Glomerular visceral epithelial cell (primary cell): ENCODE results near the gene HOXA10.
A peak's percentile ranks its signal among the peaks of the same experiment; 100 is the strongest.

Experiments
- DNase-seq: peaks from one replicate; pipeline ENCODE4 v3.0.0-alpha.2; 2016; ENCODE audit errors: extremely low spot score

HOXA10 gene

DNA sequence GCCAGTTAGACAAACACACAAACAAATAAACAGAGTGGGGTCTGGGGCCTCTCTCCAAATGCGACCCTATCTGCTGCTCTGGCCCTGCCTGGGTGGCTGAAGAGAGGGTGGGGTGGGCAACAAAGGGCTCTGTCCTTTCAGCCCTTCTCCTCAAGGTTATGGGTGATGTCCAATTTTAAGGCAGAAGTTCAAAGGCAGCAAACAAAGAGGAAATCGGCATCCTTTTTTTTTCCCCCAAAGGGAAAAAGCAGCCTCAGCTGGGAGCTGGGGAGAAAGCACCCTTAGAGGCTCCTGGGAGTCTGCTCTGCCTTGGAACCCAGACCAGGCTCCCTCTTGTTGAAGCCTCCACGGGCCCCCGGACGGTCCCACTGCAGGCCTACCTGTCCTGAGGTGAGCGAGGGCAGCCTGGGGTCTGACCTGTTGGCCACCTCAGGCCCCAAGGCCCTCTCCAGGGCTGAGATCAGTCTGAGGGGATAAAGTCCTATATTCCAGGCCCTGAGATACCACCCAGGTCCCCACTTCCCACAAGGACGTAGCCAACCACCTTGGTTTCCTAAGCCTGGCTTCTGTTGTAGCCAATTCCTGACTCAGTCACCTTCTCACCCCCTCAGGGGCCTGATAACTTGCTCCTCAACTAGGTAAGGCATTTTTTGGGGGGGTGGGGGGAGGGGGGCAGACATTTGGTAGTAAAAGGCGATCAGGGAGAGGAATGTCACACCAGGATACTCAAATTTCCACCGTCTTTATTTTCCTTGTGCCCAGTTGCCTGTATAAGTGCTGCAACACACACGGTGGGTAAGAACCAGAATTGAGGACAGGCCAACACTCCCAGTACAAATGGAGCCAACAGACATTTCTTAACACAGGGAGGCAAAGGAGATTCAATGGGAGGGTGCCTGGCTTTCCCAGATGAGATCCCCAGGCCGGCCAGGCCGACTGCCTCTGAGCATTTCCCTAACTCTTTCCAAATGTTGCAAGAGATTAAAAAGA is 6.6 kb upstream of the HOXA10 start:
- no peak for DNase-seq

DNA sequence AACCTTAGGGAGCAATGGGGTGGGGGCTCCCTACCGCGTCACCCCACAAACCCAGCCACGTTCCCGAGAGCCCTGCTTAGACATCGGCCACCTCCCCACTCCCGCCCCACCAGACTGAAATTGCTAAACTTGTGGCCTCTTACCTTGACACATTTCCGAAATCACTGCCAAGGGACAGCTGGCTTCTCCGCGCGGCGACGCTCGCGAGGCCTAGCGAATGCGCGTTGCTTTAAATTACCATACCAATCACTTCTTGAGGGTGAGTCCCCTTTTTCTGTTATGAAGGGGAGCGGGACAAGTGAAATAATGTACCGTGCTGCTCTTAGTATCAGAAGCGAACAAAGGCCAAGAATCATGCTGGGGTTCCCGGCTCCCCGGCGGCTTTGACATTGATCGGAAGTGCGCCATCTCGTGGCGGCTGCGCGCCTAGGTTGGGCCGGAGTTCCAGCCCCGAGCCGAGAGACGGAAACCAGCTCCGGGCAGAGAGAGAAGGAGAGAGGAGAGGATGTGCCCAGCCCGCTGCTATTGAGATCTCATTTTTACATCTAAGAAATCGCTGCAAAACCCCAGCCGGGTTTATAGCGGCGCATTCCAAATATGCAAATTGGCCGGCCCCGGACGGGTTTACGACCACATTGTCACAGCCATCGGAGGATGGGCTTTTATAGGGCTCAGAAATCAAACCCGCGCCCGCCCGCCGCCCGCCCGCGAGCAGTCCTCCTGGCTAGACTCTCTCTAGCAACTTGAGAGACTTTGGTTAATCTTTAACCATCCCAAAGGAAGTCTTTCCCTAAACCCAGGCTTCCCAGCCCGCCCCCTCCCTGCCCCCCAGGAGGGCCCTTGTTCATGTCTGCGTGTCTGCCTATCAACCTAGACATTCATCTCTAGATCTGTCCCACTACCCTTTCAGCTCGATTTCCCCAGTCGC is 5.6 kb upstream of the HOXA10 start:
- peak; percentile 92 for DNase-seq

DNA sequence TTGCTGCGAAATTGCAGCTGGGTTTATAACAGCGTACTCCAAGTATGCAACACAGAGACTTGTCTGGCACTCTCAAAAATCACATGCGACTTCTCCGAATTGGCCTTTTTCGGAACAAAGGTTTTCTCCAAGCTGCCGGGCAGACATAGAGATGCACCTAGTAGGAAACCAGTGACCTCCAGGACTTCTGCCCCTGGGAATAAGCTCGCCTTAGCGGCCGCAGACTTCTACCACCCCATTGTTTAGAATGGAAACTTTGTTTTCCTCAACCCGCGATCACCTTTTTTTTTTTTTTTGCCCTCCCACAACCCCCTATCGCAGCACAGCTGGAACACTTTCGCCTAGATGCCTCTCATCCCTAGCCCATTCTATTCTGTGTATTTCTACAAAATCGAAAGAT is 4.9 kb upstream of the HOXA10 start:
- no peak for DNase-seq

DNA sequence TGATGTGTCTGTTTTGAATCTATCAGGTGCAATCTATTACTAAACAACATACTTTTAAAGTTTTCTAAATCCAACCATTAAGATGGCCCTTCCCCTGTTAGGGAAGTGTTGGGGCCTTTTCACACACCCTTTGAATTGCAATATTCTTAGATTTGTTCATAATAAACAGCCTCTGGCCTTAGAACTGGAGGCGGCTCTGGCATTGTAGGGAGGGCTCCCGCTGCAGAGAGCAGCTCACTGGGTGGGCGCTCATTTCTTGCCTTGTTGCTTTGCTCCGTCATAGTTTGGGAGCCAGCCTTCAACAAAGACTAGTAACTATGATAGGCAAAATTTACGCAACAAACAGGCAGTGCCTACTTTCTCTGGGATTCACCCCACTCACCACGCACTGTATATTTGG is 4.2 kb upstream of the HOXA10 start:
- peak; percentile 50 for DNase-seq

DNA sequence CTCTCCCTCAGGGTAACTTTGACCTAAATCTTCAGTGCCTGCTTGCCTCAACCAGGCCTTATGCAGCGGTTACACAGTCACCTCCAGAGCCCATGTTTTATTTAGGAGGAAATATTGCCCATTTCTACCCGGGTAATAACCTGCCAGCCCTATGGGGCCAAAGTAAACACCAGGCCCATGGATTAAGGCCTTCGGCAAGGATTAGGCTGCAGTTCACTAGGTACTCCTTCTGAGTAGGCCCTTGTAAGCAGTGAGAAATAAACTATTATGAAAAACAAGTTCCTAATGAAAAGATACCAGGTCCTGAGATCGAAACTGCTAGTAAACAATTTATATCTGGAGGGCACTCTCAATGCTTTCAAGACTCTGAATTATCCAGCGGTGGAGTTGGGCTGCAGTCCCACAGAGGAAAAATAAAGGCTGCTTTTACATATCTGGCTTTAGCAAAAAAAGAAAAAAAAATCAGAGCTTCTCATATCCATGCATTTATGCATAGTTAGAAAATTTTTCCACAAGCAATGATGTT is 3.7 kb upstream of the HOXA10 start:
- DNase-seq: no peak

DNA sequence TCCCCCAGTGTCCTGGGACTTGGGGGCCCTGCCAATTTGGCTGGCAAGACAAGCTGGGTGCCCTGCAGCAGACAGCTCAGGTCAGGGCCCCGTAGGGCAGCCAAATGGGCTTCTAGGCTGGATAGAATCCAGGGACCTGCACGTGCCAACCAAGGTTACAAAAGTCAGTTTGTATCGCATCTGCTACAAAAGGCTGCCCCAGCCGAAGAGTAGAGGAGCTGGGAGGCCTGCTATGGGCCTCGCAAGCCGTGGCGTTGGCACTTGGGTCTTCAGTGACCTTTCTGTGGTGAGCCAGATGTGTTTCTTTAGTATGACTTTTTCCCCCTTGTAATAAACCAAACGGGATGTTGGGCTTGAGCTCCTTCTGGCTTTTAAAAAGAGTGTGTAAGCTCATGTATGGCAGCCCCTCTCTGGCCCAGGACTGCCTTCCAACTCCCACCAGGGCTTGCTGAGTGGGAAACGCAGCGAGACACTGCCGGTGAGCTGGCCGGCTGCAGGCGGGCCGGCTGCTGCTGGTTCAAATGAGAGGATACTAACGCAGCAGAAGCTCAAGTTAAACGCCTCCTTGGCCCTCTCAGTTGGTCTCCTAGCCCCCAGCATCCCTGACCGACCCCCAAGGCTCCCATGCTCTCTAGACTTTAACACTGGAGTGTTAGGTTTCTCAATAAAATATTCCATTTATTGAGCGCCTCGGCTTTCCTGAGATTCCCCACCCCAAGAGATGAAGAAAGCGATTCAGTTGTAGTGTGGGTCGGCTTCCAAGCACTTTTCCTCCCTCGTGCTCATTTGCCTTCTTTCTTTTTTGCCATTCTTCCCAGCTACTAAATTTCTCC is 3.1 kb upstream of the HOXA10 start:
- DNase-seq: peak; percentile 35

DNA sequence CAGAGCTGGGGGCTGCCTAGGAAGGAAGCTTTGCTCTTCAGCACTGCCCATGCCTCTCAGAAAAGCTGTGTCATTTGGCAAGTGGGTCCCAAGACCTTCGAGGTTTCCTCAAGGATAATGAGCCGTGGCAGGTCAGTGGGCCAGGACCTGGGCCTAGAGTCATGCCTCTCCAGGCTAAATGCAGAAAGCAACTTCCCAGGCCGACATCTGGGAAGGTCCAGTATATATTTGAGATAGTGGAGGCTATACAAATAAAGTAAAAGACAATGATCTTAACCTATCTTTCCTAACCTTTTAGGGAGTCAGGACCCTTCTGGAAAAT is 2.4 kb upstream of the HOXA10 start:
- DNase-seq: no peak

DNA sequence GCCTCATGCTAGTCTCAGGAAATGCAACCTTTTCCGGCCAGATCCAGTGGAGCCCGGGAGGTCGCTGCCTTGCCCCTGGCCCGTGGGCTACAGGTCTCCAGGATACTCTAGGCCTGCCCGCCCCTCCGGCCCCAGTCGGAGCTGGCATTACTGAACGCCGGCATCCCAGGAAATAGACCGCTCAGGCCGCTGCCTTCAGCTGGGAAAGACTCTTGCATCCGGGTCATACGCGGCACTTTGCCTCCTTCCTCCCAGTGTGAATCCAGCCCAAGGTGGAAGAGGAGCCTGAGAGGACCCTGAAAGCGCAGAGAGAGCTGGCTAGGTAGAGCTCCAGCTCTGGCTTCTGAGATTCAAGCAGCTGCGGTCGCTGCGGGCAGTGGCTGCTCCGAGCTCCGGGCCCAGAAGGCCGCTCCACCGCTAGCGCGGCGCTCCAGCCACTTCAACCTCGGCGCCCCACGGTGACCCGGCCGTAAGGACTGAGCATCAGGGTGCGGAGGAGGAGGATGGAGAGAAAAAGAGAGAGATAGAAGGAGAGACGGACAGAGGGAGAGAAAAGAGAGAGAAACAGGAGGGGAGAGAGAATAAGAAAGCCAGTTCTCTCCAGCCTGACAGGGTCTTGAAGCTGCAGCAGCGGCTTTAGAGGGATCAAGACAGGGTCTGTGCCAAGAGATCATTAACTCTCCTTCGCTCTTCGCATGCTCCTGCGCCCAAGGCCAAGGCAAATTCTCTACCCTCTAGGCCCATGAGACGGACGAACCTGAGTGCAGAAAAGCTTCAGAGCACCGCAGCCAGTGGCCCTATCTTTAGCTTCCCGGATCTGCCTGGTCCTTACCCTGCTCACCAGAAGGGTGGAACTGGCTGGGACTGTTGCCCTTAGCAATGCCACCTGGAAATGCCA is 1.8 kb upstream of the HOXA10 start:
- DNase-seq: peak; percentile 37

DNA sequence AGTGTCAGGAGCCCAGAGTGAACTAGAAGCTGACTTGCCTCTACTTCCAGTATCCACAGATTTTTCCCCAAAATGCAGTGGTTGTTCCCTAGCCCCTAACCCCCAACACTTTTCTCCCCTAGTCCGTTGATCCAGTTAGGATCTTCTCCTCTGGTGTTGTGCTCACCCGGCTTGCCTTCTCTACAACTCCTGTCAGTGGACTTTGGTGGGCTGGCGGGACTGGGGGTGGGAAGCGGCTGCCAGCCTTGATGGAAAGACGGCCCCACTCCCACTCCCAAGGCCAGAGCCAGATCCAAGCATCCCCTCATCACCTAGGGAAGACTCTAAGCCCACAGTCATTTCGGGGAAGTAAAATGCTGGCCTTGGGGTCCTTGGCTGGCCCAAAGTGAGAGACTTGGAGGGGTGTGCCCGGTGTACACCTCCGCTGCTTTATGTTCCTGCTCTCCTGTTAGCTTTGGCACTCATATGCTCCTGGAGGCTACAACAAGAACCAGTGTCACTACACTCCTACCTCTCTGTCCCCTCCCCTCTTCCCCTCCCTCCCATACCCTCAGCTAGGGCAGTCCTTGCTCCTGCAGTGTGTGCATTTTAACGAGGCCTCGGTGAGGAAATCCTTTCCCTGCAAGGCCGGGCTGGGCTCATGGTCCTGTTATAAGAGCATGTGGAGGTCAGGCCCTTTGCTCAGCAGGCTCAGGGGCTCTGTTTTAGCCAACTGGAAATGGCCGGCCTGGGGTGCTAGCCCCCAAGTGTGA is 930 bp upstream of the HOXA10 start:
- peak; percentile 80 for DNase-seq

DNA sequence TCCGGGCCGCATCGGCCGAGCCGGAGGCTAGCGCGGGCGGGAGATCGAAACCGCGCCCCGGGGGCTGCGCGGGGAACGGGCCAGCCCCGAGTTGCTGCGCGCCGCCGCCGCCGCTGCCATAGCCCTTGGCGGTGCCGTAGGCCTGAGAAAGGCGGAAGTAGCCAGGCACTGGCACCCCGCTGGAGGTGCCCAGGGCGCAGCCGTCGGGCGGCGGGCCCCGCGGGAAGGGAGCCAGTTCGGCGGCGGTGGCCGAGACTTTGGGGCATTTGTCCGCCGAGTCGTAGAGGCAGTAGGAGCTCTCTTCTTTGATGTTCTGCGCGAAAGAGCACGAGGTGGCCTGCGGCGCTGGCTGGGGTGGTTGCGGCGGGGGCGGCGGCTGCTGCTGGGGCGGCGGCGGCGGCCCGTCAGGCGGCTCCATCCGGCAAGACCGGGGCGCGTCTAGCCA is 587 bp downstream of the HOXA10 start:
- DNase-seq: no peak

DNA sequence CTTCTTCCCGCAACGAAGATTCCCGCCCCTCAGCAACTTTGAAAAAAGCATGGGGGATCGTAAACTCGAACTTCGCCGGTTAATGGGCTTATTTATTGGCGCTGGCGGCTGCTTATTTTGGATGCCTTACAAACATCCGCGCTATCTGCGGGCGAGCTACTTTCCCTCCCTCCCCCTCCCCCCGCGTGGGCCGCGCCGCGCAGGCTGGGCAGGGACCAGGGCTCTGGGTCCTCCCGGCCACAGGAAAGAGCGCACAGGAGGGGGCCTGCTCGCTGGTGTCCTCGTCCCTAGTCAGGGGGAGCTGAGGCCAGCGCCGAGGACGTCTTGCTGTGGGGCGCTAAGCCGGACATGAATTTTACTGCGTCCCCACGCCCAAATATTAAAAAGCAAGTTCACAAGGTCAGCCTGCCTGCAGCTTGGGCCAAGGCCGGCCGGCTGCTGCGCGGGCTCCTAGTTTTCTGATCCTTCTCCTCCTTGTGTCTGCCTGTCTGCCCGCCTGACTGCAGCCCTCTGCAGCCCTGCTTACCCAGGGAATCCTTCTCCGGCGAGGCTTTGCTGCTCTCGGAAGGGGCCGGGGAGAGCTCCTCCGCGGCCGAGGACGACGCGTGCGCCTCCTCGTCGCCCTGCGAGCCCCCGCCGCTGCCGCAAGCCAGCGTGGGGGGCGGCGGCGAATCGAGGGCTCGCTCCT is 1.2 kb downstream of the HOXA10 start:
- DNase-seq: peak; percentile 59

DNA sequence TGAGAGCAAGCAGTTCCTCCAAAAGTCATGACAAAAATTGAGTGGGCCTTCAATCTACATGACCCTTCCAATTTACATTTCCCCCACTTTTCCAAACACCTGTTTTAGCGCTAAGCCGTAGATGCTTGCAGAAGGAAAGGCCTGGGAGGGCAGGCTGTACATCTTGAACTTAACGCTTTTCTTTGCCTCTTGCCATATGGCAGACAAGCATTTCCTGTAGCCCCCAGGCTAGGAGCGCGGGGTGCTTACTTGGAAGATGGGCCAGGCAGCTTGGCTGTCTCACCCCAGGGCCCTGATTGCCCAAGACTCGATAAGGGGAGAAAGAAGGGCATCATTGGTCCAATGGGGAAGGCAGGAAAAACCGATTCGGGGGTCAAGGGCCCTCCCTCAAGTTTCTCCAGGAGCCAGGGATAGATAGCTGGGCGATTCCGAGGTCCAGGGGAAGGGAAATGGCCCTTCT is 1.8 kb downstream of the HOXA10 start:
- DNase-seq: peak; percentile 43

DNA sequence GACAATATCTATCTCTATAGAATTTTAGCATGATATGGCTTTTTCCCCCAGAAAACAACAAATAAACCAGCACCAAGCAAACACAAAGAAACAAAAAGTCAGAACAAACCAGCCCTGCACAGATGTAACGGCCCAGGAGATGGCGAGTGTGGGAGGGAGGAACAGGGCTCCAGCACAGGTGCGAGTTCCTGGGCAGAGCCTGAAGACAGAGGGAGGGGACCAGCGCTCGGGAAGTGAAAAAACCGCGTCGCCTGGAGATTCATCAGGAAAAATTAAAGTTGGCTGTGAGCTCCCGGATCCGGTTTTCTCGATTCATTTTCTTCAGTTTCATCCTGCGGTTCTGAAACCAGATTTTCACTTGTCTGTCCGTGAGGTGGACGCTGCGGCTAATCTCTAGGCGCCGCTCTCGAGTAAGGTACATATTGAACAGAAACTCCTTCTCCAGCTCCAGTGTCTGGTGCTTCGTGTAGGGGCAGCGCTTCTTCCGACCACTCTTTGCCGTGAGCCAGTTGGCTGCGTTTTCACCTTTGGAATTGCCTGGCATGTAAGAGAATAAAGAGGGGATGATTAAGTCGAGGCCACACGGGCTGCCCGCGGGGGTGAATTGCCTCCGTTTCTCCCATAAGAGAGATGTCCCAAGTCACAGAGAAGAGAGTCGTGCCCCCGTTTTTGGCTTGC is 2.3 kb downstream of the HOXA10 start:
- peak; percentile 48 for DNase-seq

DNA sequence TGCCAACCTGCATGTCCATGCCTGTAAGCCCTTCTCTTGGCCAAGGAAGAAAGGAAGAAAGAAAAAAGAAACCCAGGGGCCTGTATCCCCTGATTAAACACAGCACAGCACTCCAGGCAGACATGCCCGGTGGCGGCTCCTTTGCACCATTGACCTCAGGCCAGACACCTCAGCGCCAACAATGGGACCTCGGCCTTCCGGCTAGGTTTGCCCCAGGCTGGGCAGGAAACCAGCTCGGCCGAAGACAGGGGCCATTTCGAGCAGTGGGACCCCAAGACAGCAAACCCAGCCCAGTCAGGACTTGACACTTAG is 2.8 kb downstream of the HOXA10 start:
- DNase-seq: peak; percentile 58

DNA sequence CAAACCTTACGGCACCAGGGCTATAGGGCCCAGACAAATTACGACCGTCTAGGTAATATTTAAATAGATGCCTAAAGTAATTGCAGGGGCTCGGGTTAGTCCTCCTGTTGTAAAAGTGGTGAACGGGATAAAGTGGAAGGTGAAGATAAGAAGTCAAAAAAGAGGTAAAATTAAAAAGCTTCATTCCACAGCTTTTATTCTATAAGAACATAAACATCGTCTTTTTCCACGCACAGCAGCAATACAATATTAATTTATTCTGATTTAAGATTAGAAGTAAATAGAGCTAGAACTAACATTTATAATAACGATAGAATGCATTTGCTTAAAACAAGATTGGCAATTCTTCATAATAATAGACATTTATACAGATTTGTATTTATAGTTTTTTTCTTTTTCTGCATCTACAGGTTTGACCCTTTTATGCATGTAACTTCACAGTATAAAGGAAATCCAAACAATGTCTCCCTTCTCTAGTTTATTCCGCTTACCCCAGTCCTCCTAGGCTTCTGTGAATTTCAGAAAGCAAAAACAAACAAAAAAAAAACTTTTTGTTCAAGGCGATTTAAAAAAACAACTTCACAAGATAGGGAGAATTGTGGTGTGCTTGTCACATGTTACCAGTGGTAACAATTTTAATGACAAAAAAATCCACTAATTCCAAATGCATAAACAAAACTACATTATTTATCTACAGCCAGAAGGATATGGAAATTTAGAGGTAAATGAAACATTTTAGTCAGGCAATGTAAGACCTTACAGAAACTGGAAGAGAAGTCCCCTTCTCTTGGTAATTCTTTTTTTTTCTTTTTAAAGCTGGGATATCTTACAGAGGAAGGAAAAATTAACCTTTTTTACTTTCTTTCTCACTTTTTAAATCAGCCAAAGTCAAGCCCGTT is 3.4 kb downstream of the HOXA10 start:
- DNase-seq: no peak

DNA sequence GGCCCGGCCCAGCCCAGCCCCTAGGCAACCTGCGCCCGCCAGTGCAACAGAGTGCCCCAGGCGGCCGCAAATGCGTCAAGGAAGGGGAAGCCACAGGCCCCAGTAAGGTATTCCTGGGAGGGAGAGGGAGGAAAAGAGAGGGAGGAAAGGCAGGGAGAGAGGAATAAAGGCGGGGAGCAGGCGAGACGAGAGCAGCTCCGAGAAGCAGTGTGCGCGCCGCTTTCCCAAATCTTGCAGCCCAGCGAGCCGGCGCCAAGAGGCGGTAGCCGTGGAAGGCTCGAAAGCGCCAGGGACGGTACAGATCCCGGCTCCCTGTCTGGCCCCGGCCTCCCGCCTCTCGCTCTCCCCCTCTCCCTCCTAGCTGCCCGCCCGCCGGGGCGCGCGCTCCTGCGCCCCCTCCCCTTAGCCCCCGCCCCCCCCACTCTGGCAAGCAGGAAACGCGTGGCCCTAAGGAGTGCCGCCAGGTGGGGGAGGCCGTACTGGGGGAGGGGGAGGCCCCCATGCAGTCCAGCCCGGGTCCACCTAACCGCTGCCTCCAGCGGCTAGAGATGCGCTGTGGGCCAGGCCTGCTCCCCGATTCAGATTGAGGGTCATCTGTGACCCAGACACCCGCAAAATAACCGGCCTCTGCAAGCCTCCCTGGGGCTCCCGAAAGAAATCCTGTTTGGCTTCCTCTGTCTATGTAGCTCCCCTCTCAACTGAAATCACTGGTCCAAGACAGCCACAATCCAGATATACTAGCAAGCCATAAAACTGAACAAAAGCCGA is 4.3 kb downstream of the HOXA10 start:
- DNase-seq: peak; percentile 77
